ENCODE measurements around the gene CCDC27. TPM values are rescaled to one million over a fixed set of nuclear protein-coding genes. Genes with fewer than 3 reads are reported as not detected.

Gene CCDC27
- polyA plus RNA-seq, 3 donors, result not detected

GRCh38 chr1:3736708-3737107 lies 15.5 kb upstream of the CCDC27 start:
- H3K27ac Mint-ChIP-seq, result no peak overlapping the region
- Histone ChIP-seq H4K20me1 (ENCODE audit: insufficient read depth, low read length) (no peaks in the 10 kb centered on the region), H3K4me1 (ENCODE audit: control insufficient read depth in 1 of 2, insufficient read depth in 2 of 2, low read length in 2 of 2) (no peaks in the 10 kb centered on the region), H3K4me3 (replicated peaks in 1 of 3; ENCODE audit: low read depth in 2 of 3, low read length in 3 of 3) (no peak overlapping the region), H3K36me3 (replicated peaks in 1 of 2; ENCODE audit: control insufficient read depth in 1 of 2, insufficient read depth in 2 of 2, low read length in 2 of 2) (peaks cover 7 to 39% of the 10 kb centered on the region in 2 donors), H2AFZ (ENCODE audit: insufficient read depth, low read depth, low read length, poor library complexity, severe bottlenecking) (no peak overlapping the region), H3K27ac (ENCODE audit: low read depth in 1 of 2, low read length in 2 of 2) (no peak overlapping the region), H3K9me3 (replicated peaks in 1 of 2; ENCODE audit: control insufficient read depth in 1 of 2, insufficient read depth in 1 of 2, low read length in 2 of 2) (no peaks in the 10 kb centered on the region), H3K9ac (ENCODE audit: insufficient read depth, low read length, poor library complexity, severe bottlenecking) (no peak overlapping the region), H3K4me2 (replicated peaks; ENCODE audit: extremely low read depth, low read length, poor library complexity, severe bottlenecking) (no peak overlapping the region), H3K27me3 (ENCODE audit: control insufficient read depth in 2 of 2, insufficient read depth in 2 of 2, low read length in 2 of 2) (no peaks in the 10 kb centered on the region), H3K79me2 (ENCODE audit: insufficient read depth, low read length) (no peaks in the 10 kb centered on the region)
- intact Hi-C loops (cut with micrococcal nuclease), result no loop called here
- H3K9me3 Mint-ChIP-seq, result no peaks in the 10 kb centered on the region
- no peaks in the 10 kb centered on the region for H3K4me1 Mint-ChIP-seq
- TF ChIP-seq, protein P1, sequence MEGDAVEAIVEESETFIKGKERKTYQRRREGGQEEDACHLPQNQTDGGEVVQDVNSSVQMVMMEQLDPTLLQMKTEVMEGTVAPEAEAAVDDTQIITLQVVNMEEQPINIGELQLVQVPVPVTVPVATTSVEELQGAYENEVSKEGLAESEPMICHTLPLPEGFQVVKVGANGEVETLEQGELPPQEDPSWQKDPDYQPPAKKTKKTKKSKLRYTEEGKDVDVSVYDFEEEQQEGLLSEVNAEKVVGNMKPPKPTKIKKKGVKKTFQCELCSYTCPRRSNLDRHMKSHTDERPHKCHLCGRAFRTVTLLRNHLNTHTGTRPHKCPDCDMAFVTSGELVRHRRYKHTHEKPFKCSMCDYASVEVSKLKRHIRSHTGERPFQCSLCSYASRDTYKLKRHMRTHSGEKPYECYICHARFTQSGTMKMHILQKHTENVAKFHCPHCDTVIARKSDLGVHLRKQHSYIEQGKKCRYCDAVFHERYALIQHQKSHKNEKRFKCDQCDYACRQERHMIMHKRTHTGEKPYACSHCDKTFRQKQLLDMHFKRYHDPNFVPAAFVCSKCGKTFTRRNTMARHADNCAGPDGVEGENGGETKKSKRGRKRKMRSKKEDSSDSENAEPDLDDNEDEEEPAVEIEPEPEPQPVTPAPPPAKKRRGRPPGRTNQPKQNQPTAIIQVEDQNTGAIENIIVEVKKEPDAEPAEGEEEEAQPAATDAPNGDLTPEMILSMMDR (IDR thresholded peaks at IDR 0.05), result no peak
- H3K36me3 Mint-ChIP-seq, result peaks cover 21 to 23% of the 10 kb centered on the region in 2 donors
- 100% methylated on average over 6 of the region's 14 CpGs for WGBS (ENCODE audit: insufficient coverage)
- no peak for DNase-seq
- H3K27me3 Mint-ChIP-seq (ENCODE audit: low read depth in 3 of 3), result peaks cover 0 to 5% (median 2%) of the 10 kb centered on the region in 3 donors
- H3K4me3 Mint-ChIP-seq, result no peak overlapping the region

DNA sequence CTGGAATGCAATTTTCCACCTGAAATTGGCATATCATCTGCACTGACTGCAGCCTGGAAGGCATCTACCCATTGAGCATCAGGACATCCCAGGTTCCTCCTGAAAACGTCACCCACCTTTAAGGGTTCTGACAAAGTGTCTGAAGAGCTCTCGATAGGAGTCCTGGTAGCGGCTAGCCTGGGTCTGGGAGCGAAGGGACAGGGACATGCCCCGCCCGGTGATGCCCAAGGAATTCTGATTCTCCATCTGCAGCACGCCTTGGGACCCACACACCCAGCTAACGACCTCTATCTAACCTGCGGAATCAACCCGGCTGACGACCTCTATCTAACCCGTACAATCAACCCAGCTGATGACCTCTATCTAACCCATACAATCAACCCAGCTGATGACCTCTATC lies 13.3 kb upstream of the CCDC27 start:
- H3K79me2 ChIP-seq (ENCODE audit: insufficient read depth, low read length), result no peaks in the 10 kb centered on the region
- no peaks in the 10 kb centered on the region for H4K20me1 ChIP-seq (ENCODE audit: insufficient read depth, low read length)
- H3K27me3 Mint-ChIP-seq (ENCODE audit: low read depth in 3 of 3), result no peaks in the 10 kb centered on the region
- no peak for DNase-seq
- intact Hi-C loops (cut with micrococcal nuclease), result no loop called here
- peaks cover 8% of the 10 kb centered on the region for H3K4me1 Mint-ChIP-seq
- peaks cover 28 to 37% of the 10 kb centered on the region in 2 donors for H3K36me3 Mint-ChIP-seq
- H3K9me3 ChIP-seq (replicated peaks in 1 of 2; ENCODE audit: control insufficient read depth in 1 of 2, insufficient read depth in 1 of 2, low read length in 2 of 2), result no peaks in the 10 kb centered on the region
- H3K4me1 ChIP-seq (ENCODE audit: control insufficient read depth in 1 of 2, insufficient read depth in 2 of 2, low read length in 2 of 2), result peaks cover 0 to 6% of the 10 kb centered on the region in 2 donors
- H3K27ac ChIP-seq (ENCODE audit: low read depth in 1 of 2, low read length in 2 of 2), result no peak overlapping the region
- no peak overlapping the region for H3K27ac Mint-ChIP-seq
- no peaks in the 10 kb centered on the region for H3K9me3 Mint-ChIP-seq
- H3K36me3 ChIP-seq (replicated peaks in 1 of 2; ENCODE audit: control insufficient read depth in 1 of 2, insufficient read depth in 2 of 2, low read length in 2 of 2), result peaks cover 13 to 49% of the 10 kb centered on the region in 2 donors
- no peak overlapping the region for H2AFZ ChIP-seq (ENCODE audit: insufficient read depth, low read depth, low read length, poor library complexity, severe bottlenecking)
- H3K4me2 ChIP-seq (replicated peaks; ENCODE audit: extremely low read depth, low read length, poor library complexity, severe bottlenecking), result no peak overlapping the region
- H3K27me3 ChIP-seq (ENCODE audit: control insufficient read depth in 2 of 2, insufficient read depth in 2 of 2, low read length in 2 of 2), result no peaks in the 10 kb centered on the region
- no peak overlapping the region for H3K4me3 ChIP-seq (replicated peaks in 1 of 3; ENCODE audit: low read depth in 2 of 3, low read length in 3 of 3)
- WGBS (ENCODE audit: insufficient coverage), result 95% methylated on average over 11 of the region's 12 CpGs
- no peak overlapping the region for H3K9ac ChIP-seq (ENCODE audit: insufficient read depth, low read length, poor library complexity, severe bottlenecking)
- no peak overlapping the region for H3K4me3 Mint-ChIP-seq
- TF ChIP-seq, protein P1 (IDR thresholded peaks at IDR 0.05), result no peak
